ENCODE measurements around the gene CLEC9A.

DNA sequence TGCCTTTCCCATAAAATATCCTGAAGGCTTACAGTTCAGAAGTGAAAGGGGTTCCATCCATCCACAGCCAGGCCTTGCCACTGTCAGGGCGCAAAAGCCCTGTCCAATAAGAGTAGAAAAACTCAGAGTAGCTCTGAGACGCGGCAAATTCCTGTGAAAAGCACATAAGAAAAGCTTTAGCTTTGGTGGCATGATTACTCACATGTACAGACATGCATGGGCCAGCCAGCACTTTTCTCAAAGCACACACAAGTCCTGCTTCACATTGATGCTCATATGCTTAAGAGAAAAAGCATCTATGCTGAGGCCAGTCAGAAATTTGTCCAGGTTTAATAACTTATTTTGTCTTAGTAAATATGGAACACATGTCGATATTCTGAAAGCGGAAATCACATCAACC lies 42.8 kb downstream of the CLEC9A start:
- TF ChIP-seq, protein P1, sequence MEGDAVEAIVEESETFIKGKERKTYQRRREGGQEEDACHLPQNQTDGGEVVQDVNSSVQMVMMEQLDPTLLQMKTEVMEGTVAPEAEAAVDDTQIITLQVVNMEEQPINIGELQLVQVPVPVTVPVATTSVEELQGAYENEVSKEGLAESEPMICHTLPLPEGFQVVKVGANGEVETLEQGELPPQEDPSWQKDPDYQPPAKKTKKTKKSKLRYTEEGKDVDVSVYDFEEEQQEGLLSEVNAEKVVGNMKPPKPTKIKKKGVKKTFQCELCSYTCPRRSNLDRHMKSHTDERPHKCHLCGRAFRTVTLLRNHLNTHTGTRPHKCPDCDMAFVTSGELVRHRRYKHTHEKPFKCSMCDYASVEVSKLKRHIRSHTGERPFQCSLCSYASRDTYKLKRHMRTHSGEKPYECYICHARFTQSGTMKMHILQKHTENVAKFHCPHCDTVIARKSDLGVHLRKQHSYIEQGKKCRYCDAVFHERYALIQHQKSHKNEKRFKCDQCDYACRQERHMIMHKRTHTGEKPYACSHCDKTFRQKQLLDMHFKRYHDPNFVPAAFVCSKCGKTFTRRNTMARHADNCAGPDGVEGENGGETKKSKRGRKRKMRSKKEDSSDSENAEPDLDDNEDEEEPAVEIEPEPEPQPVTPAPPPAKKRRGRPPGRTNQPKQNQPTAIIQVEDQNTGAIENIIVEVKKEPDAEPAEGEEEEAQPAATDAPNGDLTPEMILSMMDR (IDR thresholded peaks at IDR 0.05; ENCODE audit: low read depth, low read length, missing input control): no peak
- TF ChIP-seq RAD21 (IDR thresholded peaks at IDR 0.05) (no peak), FOXA1 (IDR thresholded peaks at IDR 0.05) (no peak), TAF1 (conservative IDR thresholded peaks at IDR 0.05) (no peak), YY1 (IDR thresholded peaks at IDR 0.05) (no peak), EGR1 (IDR thresholded peaks at IDR 0.05; ENCODE audit: low read depth in 2 of 2) (no peak), GABPA (IDR thresholded peaks at IDR 0.05 in 1 of 2, conservative IDR thresholded peaks at IDR 0.05 in 1 of 2) (no peak), JUND (IDR thresholded peaks at IDR 0.05) (no peak), NR2F2 (IDR thresholded peaks at IDR 0.05) (no peak)
- TF ChIP-seq, protein P2, sequence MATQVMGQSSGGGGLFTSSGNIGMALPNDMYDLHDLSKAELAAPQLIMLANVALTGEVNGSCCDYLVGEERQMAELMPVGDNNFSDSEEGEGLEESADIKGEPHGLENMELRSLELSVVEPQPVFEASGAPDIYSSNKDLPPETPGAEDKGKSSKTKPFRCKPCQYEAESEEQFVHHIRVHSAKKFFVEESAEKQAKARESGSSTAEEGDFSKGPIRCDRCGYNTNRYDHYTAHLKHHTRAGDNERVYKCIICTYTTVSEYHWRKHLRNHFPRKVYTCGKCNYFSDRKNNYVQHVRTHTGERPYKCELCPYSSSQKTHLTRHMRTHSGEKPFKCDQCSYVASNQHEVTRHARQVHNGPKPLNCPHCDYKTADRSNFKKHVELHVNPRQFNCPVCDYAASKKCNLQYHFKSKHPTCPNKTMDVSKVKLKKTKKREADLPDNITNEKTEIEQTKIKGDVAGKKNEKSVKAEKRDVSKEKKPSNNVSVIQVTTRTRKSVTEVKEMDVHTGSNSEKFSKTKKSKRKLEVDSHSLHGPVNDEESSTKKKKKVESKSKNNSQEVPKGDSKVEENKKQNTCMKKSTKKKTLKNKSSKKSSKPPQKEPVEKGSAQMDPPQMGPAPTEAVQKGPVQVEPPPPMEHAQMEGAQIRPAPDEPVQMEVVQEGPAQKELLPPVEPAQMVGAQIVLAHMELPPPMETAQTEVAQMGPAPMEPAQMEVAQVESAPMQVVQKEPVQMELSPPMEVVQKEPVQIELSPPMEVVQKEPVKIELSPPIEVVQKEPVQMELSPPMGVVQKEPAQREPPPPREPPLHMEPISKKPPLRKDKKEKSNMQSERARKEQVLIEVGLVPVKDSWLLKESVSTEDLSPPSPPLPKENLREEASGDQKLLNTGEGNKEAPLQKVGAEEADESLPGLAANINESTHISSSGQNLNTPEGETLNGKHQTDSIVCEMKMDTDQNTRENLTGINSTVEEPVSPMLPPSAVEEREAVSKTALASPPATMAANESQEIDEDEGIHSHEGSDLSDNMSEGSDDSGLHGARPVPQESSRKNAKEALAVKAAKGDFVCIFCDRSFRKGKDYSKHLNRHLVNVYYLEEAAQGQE (IDR thresholded peaks at IDR 0.05): no peak
- TF ChIP-seq, protein P3, sequence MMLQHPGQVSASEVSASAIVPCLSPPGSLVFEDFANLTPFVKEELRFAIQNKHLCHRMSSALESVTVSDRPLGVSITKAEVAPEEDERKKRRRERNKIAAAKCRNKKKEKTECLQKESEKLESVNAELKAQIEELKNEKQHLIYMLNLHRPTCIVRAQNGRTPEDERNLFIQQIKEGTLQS (IDR thresholded peaks at IDR 0.05): no peak
- TF ChIP-seq, protein P4, sequence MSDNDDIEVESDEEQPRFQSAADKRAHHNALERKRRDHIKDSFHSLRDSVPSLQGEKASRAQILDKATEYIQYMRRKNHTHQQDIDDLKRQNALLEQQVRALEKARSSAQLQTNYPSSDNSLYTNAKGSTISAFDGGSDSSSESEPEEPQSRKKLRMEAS (IDR thresholded peaks at IDR 0.05): no peak
- TF ChIP-seq, protein P5, sequence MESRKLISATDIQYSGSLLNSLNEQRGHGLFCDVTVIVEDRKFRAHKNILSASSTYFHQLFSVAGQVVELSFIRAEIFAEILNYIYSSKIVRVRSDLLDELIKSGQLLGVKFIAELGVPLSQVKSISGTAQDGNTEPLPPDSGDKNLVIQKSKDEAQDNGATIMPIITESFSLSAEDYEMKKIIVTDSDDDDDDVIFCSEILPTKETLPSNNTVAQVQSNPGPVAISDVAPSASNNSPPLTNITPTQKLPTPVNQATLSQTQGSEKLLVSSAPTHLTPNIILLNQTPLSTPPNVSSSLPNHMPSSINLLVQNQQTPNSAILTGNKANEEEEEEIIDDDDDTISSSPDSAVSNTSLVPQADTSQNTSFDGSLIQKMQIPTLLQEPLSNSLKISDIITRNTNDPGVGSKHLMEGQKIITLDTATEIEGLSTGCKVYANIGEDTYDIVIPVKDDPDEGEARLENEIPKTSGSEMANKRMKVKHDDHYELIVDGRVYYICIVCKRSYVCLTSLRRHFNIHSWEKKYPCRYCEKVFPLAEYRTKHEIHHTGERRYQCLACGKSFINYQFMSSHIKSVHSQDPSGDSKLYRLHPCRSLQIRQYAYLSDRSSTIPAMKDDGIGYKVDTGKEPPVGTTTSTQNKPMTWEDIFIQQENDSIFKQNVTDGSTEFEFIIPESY (IDR thresholded peaks at IDR 0.05): no peak
